Measurements from ENCODE around the gene ATP5F1D. TPM values are rescaled to one million over a fixed set of nuclear protein-coding genes. Genes with fewer than 3 reads are reported as not detected.

ATP5F1D gene
- total and polyA plus RNA-seq, 2 of the 8 experiments (the other 6 are each of a cell fraction or from before 2014, with no cell fraction given) = 174 to 249 TPM

GRCh38 chr19:1230783-1231489 is 10.6 kb upstream of the ATP5F1D start:
- DNase-seq (ENCODE audit: low read depth in 1 of 2, low spot score in 2 of 2) (no peak), FAIRE-seq (no peak)
- peaks cover 5 to 79% (median 9%) of the 10 kb centered on the region in 4 experiments; a peak in 6 of 8 replicates for H3K36me3 ChIP-seq (ENCODE audit: control insufficient read depth in 2 of 4, insufficient read depth in 4 of 4, low read length in 3 of 4)
- no peak overlapping the region for H3K56ac ChIP-seq (replicated peaks; ENCODE audit: insufficient read length, low read depth, low read length)
- no peak overlapping the region for H2BK20ac ChIP-seq (ENCODE audit: low read length)
- TF ChIP-seq ATF3 (IDR thresholded peaks at IDR 0.05; ENCODE audit: insufficient read depth, low read depth, low read length) (no peak), JUND (IDR thresholded peaks at IDR 0.05; ENCODE audit: low read length) (no peak), CHD2 (IDR thresholded peaks at IDR 0.05; ENCODE audit: low read length) (no peak), ASH2L (IDR thresholded peaks at IDR 0.05; ENCODE audit: low read length) (no peak), FOSL1 (IDR thresholded peaks at IDR 0.05; ENCODE audit: insufficient read depth, low read depth, low read length) (no peak), CTCF (IDR thresholded peaks at IDR 0.05; ENCODE audit: control extremely low read depth in 1 of 3, insufficient read depth in 1 of 3, low read depth in 1 of 3, low read length in 3 of 3) (peak in 1 of 3 experiments; percentile 18; a peak in 1 of 4 replicates), RFX5 (IDR thresholded peaks at IDR 0.05; ENCODE audit: borderline replicate concordance, low read depth, low read length) (no peak), RNF2 (IDR thresholded peaks at IDR 0.05; ENCODE audit: borderline replicate concordance, low read depth, low read length, missing control alignments, poor library complexity, severe bottlenecking) (no peak)
- H4K5ac ChIP-seq (ENCODE audit: insufficient read length, low read depth, low read length) = no peak overlapping the region
- H3K79me1 ChIP-seq (ENCODE audit: low read depth, low read length) = no peaks in the 10 kb centered on the region
- H3K4me3 ChIP-seq (ENCODE audit: extremely low read depth in 1 of 4, insufficient read depth in 2 of 4, low read depth in 3 of 4, low read length in 4 of 4) = no peak overlapping the region
- H3K4ac ChIP-seq (replicated peaks; ENCODE audit: insufficient read length, low read depth, low read length) = no peak overlapping the region
- no peaks in the 10 kb centered on the region for H3K27me3 ChIP-seq (replicated peaks in 1 of 4; ENCODE audit: control insufficient read depth in 3 of 4, extremely low read depth in 1 of 4, insufficient read depth in 3 of 4, low read length in 3 of 4)
- H3K18ac ChIP-seq (ENCODE audit: extremely low read depth, low read length) = no peak overlapping the region
- no peak overlapping the region for H3K14ac ChIP-seq (ENCODE audit: insufficient read length)
- no peak overlapping the region for H2BK15ac ChIP-seq (ENCODE audit: low read length)
- H3K4me1 ChIP-seq (replicated peaks in 1 of 4; ENCODE audit: control insufficient read depth in 3 of 4, insufficient read depth in 4 of 4, low read length in 3 of 4) = peaks cover 0 to 2% (median 0%) of the 10 kb centered on the region in 4 experiments; a peak in 2 of 7 replicates
- no peak overlapping the region for H3K4me2 ChIP-seq (ENCODE audit: insufficient read depth in 1 of 2, low read depth in 2 of 2, low read length in 2 of 2)
- no peaks in the 10 kb centered on the region for H3K9me3 ChIP-seq (ENCODE audit: insufficient read depth in 2 of 2, low read depth in 1 of 2, low read length in 1 of 2)
- no peak overlapping the region for H3K27ac ChIP-seq (ENCODE audit: low read depth, low read length)
- no peak overlapping the region for H4K8ac ChIP-seq (ENCODE audit: extremely low read depth, insufficient read depth, low read length)
- H4K91ac ChIP-seq (replicated peaks; ENCODE audit: insufficient read length, low read length) = no peak overlapping the region
- H3K23me2 ChIP-seq (ENCODE audit: low read depth, low read length) = no peaks in the 10 kb centered on the region
- H2BK5ac ChIP-seq (ENCODE audit: low read depth, low read length) = no peak overlapping the region
- H2AK5ac ChIP-seq (ENCODE audit: low read depth, low read length) = no peak overlapping the region
- H3K79me2 ChIP-seq (ENCODE audit: control insufficient read depth in 1 of 2, insufficient read depth in 2 of 2, low read length in 2 of 2) = no peaks in the 10 kb centered on the region; a peak in 1 of 4 replicates
- H2BK120ac ChIP-seq (replicated peaks; ENCODE audit: low read depth, low read length) = no peak overlapping the region
- no peak overlapping the region for H2AFZ ChIP-seq (ENCODE audit: low read length)
- H4K20me1 ChIP-seq (replicated peaks in 1 of 2; ENCODE audit: control insufficient read depth in 1 of 2, insufficient read depth in 2 of 2, low read length in 2 of 2) = peaks cover 3 to 22% of the 10 kb centered on the region in 2 experiments
- 100% methylated on average over 1 of the region's 38 CpGs; no CpG with 5 or more reads in 1 of the 2 experiments for WGBS, 2 experiments (ENCODE audit: extremely low coverage in 1 of 2, insufficient coverage in 1 of 2, insufficient read length in 1 of 2, insufficient replicate concordance in 2 of 2, low coverage in 1 of 2, low lambda C conversion rate in 2 of 2, missing lambda C conversion rate in 1 of 2)
- ChIA-PET CTCF (ENCODE audit: partially characterized antibody) (interaction anchor here (1.0 to 1.3 kb wide), 2 partner anchors 9 to 14 kb away, joined by 3 to 4 read pairs; no protein-coding TSS in a partner anchor), POLR2A (ENCODE audit: partially characterized antibody) (interaction anchor here (0.8 to 1.7 kb wide), 4 partner anchors 43 to 145 kb away, joined by 3 to 4 read pairs (median 3); no protein-coding TSS in a partner anchor)
- no peak overlapping the region for H3K9ac ChIP-seq (replicated peaks in 1 of 4; ENCODE audit: extremely low read depth in 1 of 4, low read depth in 3 of 4, low read length in 3 of 4)
- H3K23ac ChIP-seq (ENCODE audit: insufficient read length) = no peak overlapping the region
- H2BK12ac ChIP-seq (ENCODE audit: low read depth, low read length) = no peak overlapping the region

Data from H1 (cell line).